GM18861 (cell line): ENCODE results near the gene HTN3.
"Not testable (repeated sequence)": the region's sequence is repeated elsewhere in the genome, so short reads cannot be mapped to it uniquely, and the experiment has no call there.

Source experiments
- ATAC-seq: cut with Tn5 transposase; IDR thresholded peaks from one replicate; pipeline ENCODE4 v1.9.1; 2021; ENCODE audit not compliant: unreplicated experiment

Gene HTN3

DNA sequence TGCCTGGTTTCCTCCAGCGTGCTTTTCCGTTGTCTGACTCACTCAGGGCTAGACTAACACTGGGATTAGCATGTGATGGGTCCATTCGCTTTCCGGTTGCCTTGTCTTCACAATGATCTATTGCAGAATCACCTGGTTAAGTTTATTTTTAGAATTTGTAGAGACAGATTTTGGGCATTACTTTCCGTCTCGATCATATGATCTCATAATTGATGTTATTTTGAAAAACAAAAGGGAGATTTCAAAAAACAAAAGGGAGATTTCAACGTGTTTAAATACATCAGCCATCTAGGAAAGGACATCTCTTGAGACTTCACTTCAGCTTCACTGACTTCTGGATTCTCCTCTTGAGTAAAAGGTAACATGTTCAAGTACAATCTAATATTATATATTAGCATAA is at the start of gene HTN3:
Gene HTN3 (plus strand): TSS at position 301 of the 400 bp plus-strand sequence. CDS start 2,282 bp downstream, outside the sequence.
- not testable (repeated sequence) for ATAC-seq

DNA sequence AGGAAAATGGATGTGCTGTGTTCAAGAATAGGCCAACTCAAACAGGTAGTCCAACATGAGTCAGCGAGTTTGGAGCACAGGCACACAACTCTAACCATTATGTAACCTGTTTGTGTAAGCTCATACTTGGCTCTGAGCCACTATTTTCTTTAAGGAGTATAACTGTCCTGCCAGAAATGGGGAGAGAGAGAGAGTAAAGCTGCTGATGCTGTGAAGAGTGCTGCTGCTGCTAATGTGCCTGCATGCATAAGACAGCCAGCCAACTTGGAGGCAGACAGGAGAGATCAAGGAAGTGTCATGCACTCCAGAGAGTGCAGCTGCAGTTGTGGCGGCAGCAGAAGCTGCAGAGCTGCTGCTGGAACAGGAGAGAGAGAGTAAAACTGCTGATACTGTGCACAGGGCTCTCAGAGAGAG is 44.2 kb upstream of the HTN3 start:
- ATAC-seq, result peak; percentile 54

DNA sequence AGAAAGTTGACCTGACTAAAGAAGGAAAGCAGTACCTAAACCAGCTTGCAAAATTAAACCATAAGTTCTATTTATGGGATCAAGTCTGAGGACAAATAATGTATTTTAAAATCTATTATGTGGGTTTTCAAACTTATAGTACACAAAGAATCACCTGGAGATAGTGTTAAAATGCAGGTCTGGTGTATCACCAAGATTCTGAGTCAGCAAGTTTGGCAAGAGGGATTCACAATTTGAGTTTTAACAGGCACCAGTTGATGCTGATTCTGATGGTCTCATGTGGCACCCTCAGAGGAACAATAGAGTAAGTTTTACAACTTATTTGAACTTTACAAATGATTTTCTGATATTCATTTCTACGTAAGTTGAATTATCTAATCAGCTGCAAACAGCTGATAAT is 41.6 kb upstream of the HTN3 start:
- ATAC-seq, result no peak

DNA sequence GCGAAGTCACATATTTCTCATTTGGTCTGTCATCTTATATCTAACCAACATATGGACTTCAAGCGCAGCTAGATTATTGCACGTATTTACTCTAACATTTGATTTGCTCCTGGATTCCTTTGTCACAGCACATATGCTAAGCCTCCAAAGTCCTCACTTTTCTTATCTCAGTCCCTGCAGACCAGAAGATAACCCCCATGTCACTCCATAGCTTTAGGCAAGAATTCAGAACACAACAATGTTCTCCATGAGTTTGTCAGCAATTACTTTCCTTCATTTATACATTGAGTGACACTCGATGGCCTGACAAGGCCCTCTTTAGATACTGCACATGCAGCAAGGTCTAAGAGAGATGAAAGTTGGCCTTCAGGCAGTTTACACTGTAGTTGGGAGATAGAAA is 37.2 kb upstream of the HTN3 start:
- no peak for ATAC-seq

DNA sequence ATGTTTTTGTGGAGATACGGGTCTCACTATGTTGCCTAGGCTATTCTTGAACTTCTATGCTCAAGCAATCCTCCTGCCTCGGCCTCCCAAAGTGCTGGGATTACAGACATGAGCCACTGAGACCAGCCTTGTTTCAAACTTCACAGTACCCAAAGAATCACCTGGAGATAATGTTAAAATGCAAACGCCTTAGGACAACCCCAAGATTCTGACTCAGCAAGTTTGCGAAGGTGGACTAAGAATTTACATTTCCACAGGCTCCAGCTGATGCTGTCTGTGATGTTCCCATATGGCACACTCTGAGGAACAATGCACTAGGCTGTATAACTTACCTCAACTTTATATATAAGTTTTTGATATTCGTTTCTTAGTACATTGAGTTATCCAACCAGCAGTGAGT is 33.5 kb upstream of the HTN3 start:
- ATAC-seq, result no peak

DNA sequence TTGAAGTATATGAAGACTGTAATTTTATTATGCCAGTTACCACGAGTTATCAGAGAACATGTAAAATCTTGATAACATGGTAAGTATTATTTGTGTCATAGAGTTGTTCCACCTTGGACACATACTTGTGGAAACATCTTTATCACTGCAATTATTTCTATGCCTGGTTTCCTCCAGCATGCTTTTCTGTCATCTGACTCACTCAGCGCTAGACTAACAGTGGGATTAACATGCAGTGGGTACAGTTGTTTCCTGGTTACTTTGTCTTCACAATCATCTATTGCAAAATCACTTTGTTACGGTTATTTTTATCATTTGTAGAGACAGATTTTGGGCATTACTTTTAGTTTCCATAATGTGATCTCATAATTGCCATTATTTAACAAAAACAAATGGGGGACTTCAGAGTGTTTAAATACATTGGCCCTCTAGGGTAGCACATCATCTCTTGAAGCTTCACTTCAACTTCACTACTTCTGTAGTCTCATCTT is 32.7 kb upstream of the HTN3 start, which contains the start of gene STATH:
Gene STATH (plus strand): TSS at position 441 of the 491 bp plus-strand sequence. CDS start 2,472 bp downstream, outside the sequence.
- no peak for ATAC-seq

DNA sequence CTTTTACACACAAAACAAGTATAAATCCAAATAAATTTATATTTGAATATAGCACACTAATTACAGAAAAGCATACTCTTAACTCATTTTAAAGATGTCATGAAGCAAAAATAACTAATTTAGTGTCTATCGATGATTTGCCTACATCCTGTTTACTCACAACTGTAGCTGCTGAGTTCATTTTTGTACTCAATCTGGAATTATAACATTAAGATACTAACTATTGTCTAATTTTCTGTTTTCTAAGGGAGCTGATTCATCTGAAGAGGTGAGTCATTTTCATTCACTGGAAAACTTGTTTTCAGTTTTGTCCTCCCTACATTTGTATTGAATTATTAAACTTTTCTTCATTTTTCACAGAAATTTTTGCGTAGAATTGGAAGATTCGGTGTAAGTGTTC is 28.8 kb upstream of the HTN3 start:
- peak; percentile 45 for ATAC-seq

DNA sequence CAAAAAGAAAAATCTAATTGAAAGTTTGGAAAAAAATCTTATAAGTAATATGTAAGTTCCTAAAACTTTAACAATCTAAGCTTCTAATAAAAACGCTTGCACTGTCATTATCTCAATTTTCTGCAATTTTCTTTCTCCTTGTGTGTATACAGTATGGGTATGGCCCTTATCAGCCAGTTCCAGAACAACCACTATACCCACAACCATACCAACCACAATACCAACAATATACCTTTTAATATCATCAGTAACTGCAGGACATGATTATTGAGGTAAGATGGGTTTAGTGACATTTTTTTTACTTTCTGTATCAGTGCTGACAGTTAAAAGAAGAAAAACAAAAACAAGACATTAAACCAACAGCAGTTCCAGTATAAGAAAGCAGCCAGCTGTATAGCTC is 27.5 kb upstream of the HTN3 start:
- no peak for ATAC-seq

DNA sequence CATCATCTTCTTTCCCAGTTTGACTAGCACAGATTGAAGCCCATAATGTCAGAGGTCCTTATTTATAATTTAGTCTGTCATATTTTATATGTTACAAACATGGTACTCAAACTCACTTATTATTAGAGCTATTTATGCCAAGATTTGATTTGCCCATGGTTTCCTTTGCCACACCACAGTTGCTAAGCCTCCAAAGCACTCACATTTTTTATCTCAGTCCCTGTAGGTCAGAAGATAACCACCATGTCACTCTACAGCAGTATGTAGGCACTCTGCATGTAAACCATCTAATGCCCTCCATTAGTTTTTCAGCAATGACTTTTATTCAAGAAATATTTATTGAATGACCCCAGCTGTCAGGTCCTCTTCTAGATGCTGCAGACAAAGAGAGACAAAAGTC is 25.8 kb upstream of the HTN3 start:
- ATAC-seq, result no peak

DNA sequence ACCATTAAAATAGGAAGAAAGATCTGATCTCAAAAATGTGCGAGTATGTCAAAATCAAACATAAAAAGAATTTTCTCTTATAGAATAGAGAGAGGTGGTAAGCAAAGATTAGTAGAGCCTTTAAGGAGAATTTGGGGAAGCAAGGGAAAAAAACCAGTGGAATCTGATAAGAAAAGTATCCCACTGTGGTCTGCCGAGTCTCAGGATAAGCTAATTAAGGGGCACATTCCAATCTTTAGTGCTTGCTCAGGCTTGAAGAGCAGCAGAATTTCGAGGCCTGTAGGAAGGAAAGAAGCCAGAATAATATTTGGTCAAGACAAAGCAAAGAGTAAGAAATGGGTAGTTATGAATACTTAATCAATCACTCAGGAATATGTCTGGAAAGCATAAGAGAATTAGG is 19.5 kb upstream of the HTN3 start:
- no peak for ATAC-seq

DNA sequence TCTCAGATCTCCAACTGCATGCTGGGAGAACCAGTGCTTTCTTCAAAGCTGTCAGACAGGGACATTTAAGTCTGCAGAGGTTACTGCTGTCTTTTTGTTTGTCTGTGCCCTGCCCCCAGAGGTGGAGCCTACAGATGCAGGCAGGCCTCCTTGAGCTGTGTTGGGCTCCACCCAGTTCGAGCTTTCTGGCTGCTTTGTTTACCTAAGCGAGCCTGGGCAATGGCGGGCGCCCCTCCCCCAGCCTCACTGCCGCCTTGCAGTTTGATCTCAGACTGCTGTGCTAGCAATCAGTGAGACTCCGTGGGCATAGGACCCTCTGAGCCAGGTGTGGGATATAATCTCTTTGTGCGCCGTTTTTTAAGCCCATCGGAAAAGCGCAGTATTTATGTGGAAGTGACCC is 9.3 kb upstream of the HTN3 start:
- not testable (repeated sequence) for ATAC-seq

DNA sequence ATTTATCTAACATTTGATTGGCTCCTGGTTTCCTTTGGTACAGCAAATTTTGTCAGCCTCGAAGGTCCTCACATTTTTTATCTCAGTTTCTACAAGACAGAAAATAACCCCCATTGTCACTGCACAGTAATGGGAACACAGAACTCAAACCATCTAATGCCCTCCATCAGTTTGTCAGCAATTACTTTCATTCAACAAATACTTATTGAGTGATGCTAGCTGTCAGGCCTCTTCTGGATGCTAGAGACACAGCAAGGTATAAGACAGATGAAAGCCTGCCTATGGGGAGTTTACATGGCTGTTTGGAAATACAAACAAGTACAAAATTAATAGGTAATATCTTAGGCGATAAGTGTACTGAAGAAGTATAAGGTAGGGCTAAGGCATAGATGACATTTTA is 5.0 kb upstream of the HTN3 start:
- no peak for ATAC-seq

DNA sequence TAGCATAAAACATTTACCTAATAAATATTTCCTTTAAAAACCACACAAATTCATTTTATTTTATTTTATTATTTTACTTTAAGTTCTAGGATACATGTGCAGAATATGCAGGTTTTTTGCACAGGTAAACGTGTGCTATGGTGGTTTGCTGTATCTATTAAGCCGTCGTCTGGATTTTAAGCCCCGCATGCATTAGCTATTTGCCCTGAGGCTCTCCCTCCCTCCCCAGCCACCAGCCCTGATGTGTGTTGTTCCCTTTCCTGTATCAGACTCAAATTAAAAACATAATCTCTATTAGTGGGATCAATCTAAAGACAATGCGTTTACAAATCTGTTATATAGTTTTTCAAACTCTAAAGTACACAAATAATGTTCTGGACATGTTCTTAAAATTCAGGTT is 1.2 kb upstream of the HTN3 start:
- no peak for ATAC-seq

DNA sequence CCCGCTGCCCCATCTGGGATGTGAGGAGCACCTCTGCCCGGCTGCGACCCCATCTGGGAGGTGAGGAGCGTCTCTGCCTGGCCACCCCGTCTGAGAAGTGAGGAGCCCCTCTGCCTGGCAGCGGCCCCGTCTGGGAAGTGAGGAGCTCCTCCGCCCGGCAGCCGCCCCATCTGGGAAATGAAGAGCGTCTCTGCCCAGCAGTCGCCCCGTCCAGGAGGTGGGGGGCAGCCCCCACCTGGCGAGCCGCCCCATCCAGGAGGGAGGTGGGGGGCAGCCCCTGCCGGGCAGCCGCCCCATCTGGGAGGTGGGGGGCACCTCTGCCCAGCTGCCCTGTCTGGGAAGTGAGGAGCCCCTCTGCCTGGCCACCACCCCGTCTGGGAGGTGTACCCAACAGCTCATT is 9.3 kb downstream of the HTN3 start:
- not testable (repeated sequence) for ATAC-seq

DNA sequence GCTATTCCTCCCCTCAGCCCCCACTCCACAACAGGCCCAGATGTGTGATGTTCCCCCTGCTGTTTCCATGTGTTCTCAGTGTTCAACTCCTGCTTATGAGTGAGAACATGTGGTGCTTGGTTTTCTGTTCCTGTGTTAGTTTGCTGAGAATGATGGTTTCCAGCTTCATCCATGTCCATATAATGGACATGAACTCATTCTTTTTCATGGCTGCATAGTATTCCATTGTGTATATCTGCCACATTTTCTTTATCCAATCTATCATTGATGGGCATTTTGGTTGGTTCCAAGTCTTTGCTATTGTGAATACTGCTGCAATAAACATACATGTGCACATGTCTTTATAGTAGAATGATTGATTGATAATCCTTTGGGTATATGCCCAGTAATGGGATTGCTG is 11.7 kb downstream of the HTN3 start:
- not testable (repeated sequence) for ATAC-seq

DNA sequence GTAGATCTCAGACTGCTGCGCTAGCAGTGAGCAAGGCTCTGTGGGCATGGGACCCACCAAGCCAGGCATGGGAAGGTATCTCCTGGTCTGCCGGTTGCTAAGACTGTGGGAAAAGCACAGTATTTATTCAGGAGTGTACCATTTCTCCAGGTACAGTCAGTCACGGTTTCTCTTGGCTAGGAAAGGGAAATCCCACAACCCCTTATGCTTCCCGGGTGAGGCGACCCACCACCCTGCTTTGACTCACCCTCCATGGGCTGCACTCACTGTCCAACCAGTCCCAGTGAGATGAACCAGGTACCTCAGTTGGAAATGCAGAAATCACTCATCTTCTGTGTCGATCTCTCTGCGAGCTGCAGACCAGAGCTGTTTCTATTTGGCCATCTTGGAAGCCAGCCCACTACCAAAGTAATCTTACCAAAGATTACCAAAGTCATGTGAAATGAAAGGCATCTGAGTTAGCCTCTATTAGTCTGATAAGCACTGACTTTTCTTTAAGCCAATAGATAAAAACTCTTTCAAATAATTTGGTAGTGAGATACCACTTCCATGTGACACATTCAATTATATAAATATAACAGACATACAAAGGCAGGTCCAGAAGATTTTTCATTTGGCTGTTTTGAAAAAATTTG is 13.5 kb downstream of the HTN3 start:
- no peak for ATAC-seq

DNA sequence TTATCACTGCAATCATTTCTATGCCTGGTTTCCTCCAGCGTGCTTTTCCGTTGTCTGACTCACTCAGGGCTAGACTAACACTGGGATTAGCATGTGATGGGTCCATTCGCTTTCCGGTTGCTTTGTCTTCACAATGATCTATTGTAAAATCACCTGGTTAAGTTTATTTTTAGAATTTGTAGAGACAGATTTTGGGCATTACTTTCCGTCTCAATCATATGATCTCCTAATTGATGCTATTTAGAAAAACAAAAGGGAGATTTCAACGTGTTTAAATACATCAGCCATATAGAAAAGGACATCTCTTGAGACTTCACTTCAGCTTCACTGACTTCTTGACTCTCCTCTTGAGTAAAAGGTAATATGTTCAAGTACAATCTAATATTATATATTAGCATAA is 21.9 kb downstream of the HTN3 start, which contains the start of gene HTN1:
Gene HTN1 (plus strand): TSS at position 301 of the 400 bp plus-strand sequence. CDS start 2,639 bp downstream, outside the sequence.
- ATAC-seq, result not testable (repeated sequence)

DNA sequence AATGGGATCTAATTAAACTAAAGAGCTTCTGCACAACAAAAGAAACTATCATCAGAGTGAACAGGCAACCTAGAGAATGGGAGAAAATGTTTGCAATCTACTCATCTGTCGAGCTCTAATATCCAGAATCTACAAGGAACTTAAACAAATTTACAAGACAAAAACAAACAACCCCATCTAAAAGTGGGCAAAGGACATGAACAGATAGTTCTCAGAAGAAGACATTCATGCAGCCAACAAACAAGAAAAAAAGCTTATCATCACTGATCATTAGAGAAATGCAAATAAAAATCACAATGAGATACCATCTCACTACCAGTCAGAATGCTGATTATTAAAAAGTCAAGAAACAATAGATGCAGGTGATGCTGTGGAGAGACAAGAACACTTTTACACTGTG is 28.3 kb downstream of the HTN3 start:
- not testable (repeated sequence) for ATAC-seq

DNA sequence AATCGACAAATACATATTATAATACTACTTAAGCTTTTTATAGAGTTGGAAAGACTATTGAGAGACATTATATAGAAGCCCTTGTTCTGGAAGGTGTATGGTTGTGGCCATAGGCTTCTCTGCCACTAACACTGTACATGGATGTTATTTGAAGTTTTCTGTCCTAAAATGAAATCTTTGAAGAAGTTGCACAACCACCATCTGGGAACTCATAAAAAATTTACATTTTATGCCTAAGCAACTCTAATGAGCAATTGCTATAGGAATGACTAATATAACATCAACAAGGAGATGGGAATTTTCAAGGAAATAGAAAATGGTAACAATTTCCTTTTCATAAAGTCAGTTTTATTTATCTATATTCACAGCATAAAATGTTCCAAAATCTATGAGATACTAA is 29.4 kb downstream of the HTN3 start:
- ATAC-seq, result no peak

DNA sequence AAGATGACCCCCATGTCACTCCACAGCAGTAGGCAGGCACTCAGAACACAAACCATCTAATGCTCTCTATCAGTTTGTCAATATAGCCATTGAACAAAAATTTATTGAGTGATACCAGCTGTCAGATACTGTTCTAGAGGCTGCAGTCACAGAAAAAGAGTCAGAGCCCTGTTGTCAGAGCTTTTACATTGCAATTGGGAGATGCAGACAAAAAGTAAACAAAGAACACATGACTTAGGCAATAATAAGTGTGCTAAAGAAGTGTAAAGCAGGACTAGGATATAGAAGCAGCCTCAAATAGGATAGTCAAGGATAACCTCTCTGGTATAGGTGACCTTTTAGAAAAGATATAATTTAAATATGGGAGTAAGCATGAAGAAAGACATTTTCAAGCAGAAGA is 30.9 kb downstream of the HTN3 start:
- ATAC-seq, result no peak

DNA sequence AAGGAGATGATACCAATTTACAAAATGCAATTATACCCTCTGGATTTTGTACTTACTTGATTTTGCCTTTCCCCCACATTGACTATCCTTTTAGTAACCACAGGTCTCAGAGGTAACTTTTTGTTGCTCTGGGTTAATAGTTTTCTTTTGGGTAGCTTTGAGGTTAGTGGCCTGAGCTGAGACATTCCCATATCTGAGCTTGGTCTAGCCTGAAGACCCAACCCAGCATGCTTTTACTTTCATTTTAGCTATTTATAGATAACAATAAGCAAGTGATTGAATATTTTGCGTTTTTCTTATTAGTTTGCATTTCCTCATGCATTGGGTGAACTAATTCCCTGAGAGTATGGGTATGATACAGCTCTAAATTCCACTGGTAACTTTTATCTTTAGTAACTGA is 33.7 kb downstream of the HTN3 start:
- peak; percentile 97 for ATAC-seq

DNA sequence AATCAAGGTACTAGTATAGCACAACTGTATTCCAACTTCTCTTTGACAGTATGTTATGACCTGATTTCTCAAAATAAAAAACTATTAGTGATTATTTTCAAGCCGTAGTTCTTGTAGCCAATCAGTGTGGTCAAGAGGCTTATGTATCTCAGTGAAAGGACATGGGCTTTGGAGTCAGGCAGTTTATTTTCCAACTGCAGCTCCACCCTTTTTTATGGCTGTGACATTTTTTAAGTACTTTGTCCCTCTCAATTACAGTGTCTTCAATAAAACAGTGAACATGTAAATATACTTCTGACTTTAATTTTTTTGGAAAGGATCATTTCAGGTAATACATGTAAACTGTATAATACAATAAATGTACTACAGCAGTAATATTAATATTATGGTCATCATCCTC is 51.9 kb downstream of the HTN3 start:
- ATAC-seq, result no peak
